Lower leg skin (tissue), 4 donors: ENCODE results near the gene ZC3H12C. TPM values are rescaled to one million over a fixed set of nuclear protein-coding genes. Genes with fewer than 3 reads are reported as not detected.

Experiments
- DNase-seq, 2 donors: peaks; one replicate each; pipeline ENCODE4 v3.0.0-alpha.2; 2019; ENCODE audit warnings: low spot score in 2 of 2
- H3K4me3 ChIP-seq: fragments of 200-600 bp; sonication (generic); 2 replicates; pipeline ENCODE4 v1.5.1; 2017; ENCODE audit warnings: mild to moderate bottlenecking, low read depth; ENCODE audit not compliant: poor library complexity, severe bottlenecking
- CTCF ChIP-seq, 3 donors: fragments of 450-650 bp; IDR thresholded peaks; one replicate each; pipeline ENCODE4 v1.5.1; 2016; ENCODE audit warnings: antibody characterized with exemption in 3 of 3, mild to moderate bottlenecking in 3 of 3, moderate library complexity in 2 of 3
- POLR2A ChIP-seq, 2 donors: fragments of 450-650 bp; IDR thresholded peaks; one replicate each; pipeline ENCODE4 v1.6.1; 2016 to 2017; ENCODE audit warnings: antibody characterized with exemption in 2 of 2, mild to moderate bottlenecking in 1 of 2, moderate library complexity in 1 of 2
- WGBS, 2 donors: methylation state at CpG; one replicate each; pipeline ENCODE4 v1.1.5; 2018; 5-methylcytosine and 5-hydroxymethylcytosine counted together
- intact Hi-C: fragments of 100-400 bp; cut with DNase I; formaldehyde crosslinking; loops from one replicate; pipeline ENCODE4 v1.15.0; 2023; ENCODE audit warnings: low total_unique reads
- total RNA-seq, 4 donors: library from RNA; depleted of rRNA; stranded (reverse); fragments of >200 nt; gene quantifications; one replicate each; pipeline ENCODE4 v1.1.0, GENCODE V29; 2016

The ZC3H12C gene
- total RNA-seq, 4 donors from 2014 or later, result 13.7 to 22.6 (median 14.6) TPM

DNA sequence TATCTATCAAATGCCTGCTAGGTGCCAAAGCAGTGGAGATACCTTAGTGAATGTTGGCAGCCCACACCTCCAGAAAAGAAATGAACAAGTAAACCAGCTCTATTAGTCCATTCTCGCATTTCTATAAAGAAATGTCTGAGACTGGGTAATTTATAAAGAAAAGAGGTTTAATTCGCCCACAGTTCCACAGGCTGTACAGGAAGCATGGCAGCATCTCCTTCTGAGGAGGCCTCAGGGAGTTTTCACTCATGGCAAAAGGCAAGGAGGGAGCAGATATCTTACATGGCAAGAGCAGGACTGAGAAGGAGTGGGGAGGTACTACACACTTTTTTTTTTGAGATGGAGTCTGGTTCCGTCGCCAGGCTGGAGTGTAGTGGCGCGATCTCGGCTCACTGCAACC, 18.7 kb upstream of the ZC3H12C start:
- H3K4me3 ChIP-seq, result no peak overlapping the region
- intact Hi-C loops, result no loop called here
- whole genome bisulfite sequencing, 2 donors, result 94 to 97% methylated on average over 7 of the region's 7 CpGs
- no peak for DNase-seq
- TF ChIP-seq CTCF (IDR thresholded peaks at IDR 0.05) (no peak), POLR2A (IDR thresholded peaks at IDR 0.05) (no peak)

DNA sequence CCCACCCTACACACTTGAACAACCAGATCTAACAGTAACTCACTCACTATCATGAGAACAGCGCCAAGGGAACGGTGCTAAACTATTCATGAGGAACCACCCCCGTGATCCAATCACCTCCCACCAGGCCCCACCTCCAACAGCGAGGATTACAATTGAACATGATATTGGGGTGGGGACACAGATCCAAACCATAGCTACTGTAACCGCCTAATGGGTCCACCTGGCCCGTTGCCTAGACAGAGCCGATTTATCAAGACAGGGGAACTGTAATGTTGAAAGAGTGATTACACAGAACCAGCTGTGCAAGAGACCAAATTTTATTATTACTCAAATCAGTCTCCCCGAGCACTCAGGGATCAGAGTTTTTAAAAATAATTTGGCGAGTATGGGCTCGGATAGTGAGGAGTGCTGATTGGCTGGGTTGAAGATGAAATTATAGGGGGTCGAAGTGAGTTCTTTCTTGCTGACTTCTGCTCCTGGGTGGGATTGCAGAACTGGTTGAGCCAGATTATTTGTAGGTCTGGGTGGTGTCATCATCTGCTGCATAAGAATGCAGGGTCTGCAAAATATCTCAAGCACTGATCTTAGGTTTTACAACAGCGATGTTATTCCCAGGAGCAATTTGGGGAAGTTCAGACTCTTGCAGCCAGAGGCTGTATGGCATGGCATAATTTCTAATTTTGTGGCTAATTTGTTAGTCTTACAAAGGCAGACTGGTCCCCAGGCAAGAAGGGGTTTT, 17.9 kb upstream of the ZC3H12C start:
- no peak for TF ChIP-seq POLR2A (IDR thresholded peaks at IDR 0.05)
- no peak for TF ChIP-seq CTCF (IDR thresholded peaks at IDR 0.05)
- no peak for DNase-seq
- no peak overlapping the region for H3K4me3 ChIP-seq
- intact Hi-C loops, result no loop called here
- 43 to 49% methylated on average over 12 of the region's 12 CpGs for WGBS, 2 donors

DNA sequence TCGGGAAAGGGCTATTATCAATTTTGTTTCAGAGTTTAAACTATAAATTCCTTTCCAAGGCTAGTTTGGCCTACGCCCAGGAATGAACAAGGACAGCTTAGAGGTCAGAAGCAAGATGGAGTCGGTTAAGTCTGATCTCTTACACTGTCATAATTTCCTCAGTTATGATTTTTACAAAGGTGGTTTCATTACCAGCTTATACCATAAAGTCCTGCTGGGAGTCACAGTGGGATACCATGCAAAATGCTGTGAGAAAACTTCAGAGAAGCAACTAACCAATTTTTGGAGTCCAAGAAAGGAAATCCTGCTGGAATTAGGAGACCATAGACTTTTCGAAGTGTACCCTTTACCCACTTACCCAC, 17.4 kb upstream of the ZC3H12C start:
- intact Hi-C loops, result no loop called here
- no peak for DNase-seq
- TF ChIP-seq POLR2A (IDR thresholded peaks at IDR 0.05) (no peak), CTCF (IDR thresholded peaks at IDR 0.05) (no peak)
- WGBS, 2 donors, result 45% methylated on average over 4 of the region's 4 CpGs
- no peak overlapping the region for H3K4me3 ChIP-seq

GRCh38 chr11:110076371-110076965, 16.7 kb upstream of the ZC3H12C start:
- intact Hi-C loops, result no loop called here
- no peak overlapping the region for H3K4me3 ChIP-seq
- WGBS, 2 donors, result 22 to 33% methylated on average over 7 of the region's 7 CpGs
- no peak for DNase-seq
- TF ChIP-seq CTCF (IDR thresholded peaks at IDR 0.05) (no peak), POLR2A (IDR thresholded peaks at IDR 0.05) (no peak)

- intact Hi-C loops, result no loop called here
- no peak overlapping the region for H3K4me3 ChIP-seq
- TF ChIP-seq POLR2A (IDR thresholded peaks at IDR 0.05) (no peak), CTCF (IDR thresholded peaks at IDR 0.05) (no peak)
- no peak for DNase-seq
- WGBS, 2 donors, result 53 to 69% methylated on average over 1 of the region's 1 CpG
Measured at GRCh38 chr11:110077346-110077745, 15.8 kb upstream of the ZC3H12C start.
